ENCODE measurements around the gene ABCA1. TPM values are rescaled to one million over a fixed set of nuclear protein-coding genes. Genes with fewer than 3 reads are reported as not detected.

Gene ABCA1
- total and polyA plus RNA-seq, 2 of the 4 experiments (the other 2 are of a cell fraction): 5.8 to 52.2 TPM

- Histone ChIP-seq H2BK120ac (ENCODE audit: low read depth, low read length) (no peak overlapping the region), H3K56ac (ENCODE audit: extremely low read depth, insufficient read depth, low read length) (no peak overlapping the region), H3K4me2 (ENCODE audit: low read depth, low read length) (no peak overlapping the region), H3K27me3 (ENCODE audit: control insufficient read depth, insufficient read depth, low read length) (no peaks in the 10 kb centered on the region), H3K18ac (ENCODE audit: low read depth, low read length) (no peak overlapping the region), H3K79me1 (ENCODE audit: low read depth in 1 of 2, low read length in 2 of 2) (peaks cover 0 to 6% of the 10 kb centered on the region in 2 experiments; a peak in 2 of 4 replicates), H4K8ac (ENCODE audit: low read depth in 2 of 2, low read length in 2 of 2) (no peak overlapping the region), H3K4ac (ENCODE audit: low read depth, low read length) (no peak overlapping the region), H3K4me1 (ENCODE audit: control insufficient read depth, insufficient read depth, low read length) (peaks cover 4% of the 10 kb centered on the region), H4K91ac (ENCODE audit: insufficient read depth, low read depth, low read length) (no peak overlapping the region), H3K9me3 (ENCODE audit: control insufficient read depth, insufficient read depth, low read length) (no peaks in the 10 kb centered on the region), H3K36me3 (ENCODE audit: control insufficient read depth, insufficient read depth, low read length) (peaks cover 70% of the 10 kb centered on the region), H2BK20ac (ENCODE audit: low read depth, low read length) (no peak overlapping the region), H4K20me1 (ENCODE audit: insufficient read depth, low read length) (no peaks in the 10 kb centered on the region; the same call in 1 of the 2 replicates), H2AK5ac (ENCODE audit: low read depth, low read length) (no peak overlapping the region), H3K23ac (ENCODE audit: low read depth, low read length) (no peak overlapping the region), H3K27ac (ENCODE audit: insufficient read depth, low read length) (no peak overlapping the region), H2AFZ (replicated peaks; ENCODE audit: low read length, poor library complexity) (no peak overlapping the region), H3K9ac (ENCODE audit: low read depth, low read length) (no peak overlapping the region), H2BK15ac (ENCODE audit: low read depth, low read length) (no peak overlapping the region), H3K14ac (replicated peaks; ENCODE audit: low read depth, low read length) (no peak overlapping the region), H2BK5ac (ENCODE audit: low read depth, low read length, poor library complexity, severe bottlenecking) (no peak overlapping the region), H3K9me1 (ENCODE audit: insufficient read depth, low read length) (peaks cover 19% of the 10 kb centered on the region), H4K5ac (ENCODE audit: low read depth, low read length) (no peak overlapping the region), H2AK9ac (replicated peaks; ENCODE audit: low read depth, low read length, poor library complexity) (no peak overlapping the region), H3K4me3 (ENCODE audit: insufficient read depth, low read depth, low read length) (no peak overlapping the region)
- TF ChIP-seq RFX5 (IDR thresholded peaks at IDR 0.05; ENCODE audit: low read depth, low read length): peak; percentile 70
- TF ChIP-seq SMC3 (IDR thresholded peaks at IDR 0.05; ENCODE audit: low read depth, low read length): no peak
- WGBS, 2 experiments (ENCODE audit: extremely low coverage in 2 of 2, insufficient read length in 1 of 2): 80% methylated on average over 1 of the region's 3 CpGs; no CpG with 5 or more reads in 1 of the 2 experiments
- DNase-seq (no peak), ATAC-seq (ENCODE audit: low read depth) (no peak; the same call in 1 of the 2 replicates)
- no TSS peak for BruUV-seq (replicated peaks)
- dilution Hi-C loops (cut with HindIII; ENCODE audit: low sequenced_read_pairs, unreplicated experiment) (no loop called here), in situ Hi-C loops (cut with MboI; ENCODE audit: low sequenced_read_pairs) (no loop called here), intact Hi-C loops (cut with micrococcal nuclease) (no loop called here)
- ChIA-PET CTCF (no interaction called here), POLR2A (ENCODE audit: unreplicated experiment) (no interaction called here)
These were observed 92.8 kb downstream of the ABCA1 start for GRCh38 chr9:104835161-104835560.
